Measurements from ENCODE around the gene TMEM200A. TPM values are rescaled to one million over a fixed set of nuclear protein-coding genes. Genes with fewer than 3 reads are reported as not detected.

TMEM200A gene
- total RNA-seq, 4 donors from 2014 or later: 2.5 to 8.7 (median 5.2) TPM

- no peaks in the 10 kb centered on the region for H3K4me1 ChIP-seq
- H3K4me3 ChIP-seq: no peak overlapping the region
- H3K27me3 ChIP-seq: no peaks in the 10 kb centered on the region
- no peaks in the 10 kb centered on the region for H3K9me3 ChIP-seq
- TF ChIP-seq POLR2A (IDR thresholded peaks at IDR 0.05): no peak
- TF ChIP-seq CTCF (IDR thresholded peaks at IDR 0.05): no peak
- no peak for DNase-seq
- no peaks in the 10 kb centered on the region for H3K36me3 ChIP-seq
- no peak overlapping the region for H3K27ac ChIP-seq
Measured at GRCh38 chr6:130389142-130389541, 23.3 kb downstream of the TMEM200A start.

- no peak for DNase-seq
- Histone ChIP-seq H3K36me3 (no peaks in the 10 kb centered on the region), H3K4me1 (no peaks in the 10 kb centered on the region), H3K4me3 (no peak overlapping the region), H3K27ac (no peak overlapping the region), H3K9me3 (no peaks in the 10 kb centered on the region), H3K27me3 (no peaks in the 10 kb centered on the region)
- TF ChIP-seq POLR2A (IDR thresholded peaks at IDR 0.05) (no peak), CTCF (IDR thresholded peaks at IDR 0.05) (no peak)
Measured at GRCh38 chr6:130390890-130391289, 25.1 kb downstream of the TMEM200A start.

GRCh38 chr6:130393306-130393705, 27.5 kb downstream of the TMEM200A start:
- no peak for TF ChIP-seq POLR2A (IDR thresholded peaks at IDR 0.05)
- TF ChIP-seq CTCF (IDR thresholded peaks at IDR 0.05): no peak
- H3K27ac ChIP-seq: no peak overlapping the region
- H3K4me1 ChIP-seq: no peaks in the 10 kb centered on the region

GRCh38 chr6:130394246-130394645, 28.4 kb downstream of the TMEM200A start:
- Histone ChIP-seq H3K4me3 (no peak overlapping the region), H3K36me3 (no peaks in the 10 kb centered on the region), H3K9me3 (no peaks in the 10 kb centered on the region), H3K27me3 (no peaks in the 10 kb centered on the region), H3K4me1 (no peaks in the 10 kb centered on the region), H3K27ac (no peak overlapping the region)
- TF ChIP-seq CTCF (IDR thresholded peaks at IDR 0.05) (no peak), POLR2A (IDR thresholded peaks at IDR 0.05) (no peak)
- DNase-seq: no peak

More at GRCh38 chr6:130393306-130393705, 27.5 kb downstream of the TMEM200A start:
- no peaks in the 10 kb centered on the region for H3K36me3 ChIP-seq
- no peak overlapping the region for H3K4me3 ChIP-seq
- no peaks in the 10 kb centered on the region for H3K9me3 ChIP-seq
- no peak for DNase-seq
- H3K27me3 ChIP-seq: no peaks in the 10 kb centered on the region

- H3K4me3 ChIP-seq: no peak overlapping the region
- H3K9me3 ChIP-seq: no peaks in the 10 kb centered on the region
- no peak for DNase-seq
- no peaks in the 10 kb centered on the region for H3K4me1 ChIP-seq
- H3K36me3 ChIP-seq: no peaks in the 10 kb centered on the region
- H3K27me3 ChIP-seq: no peaks in the 10 kb centered on the region
- TF ChIP-seq CTCF (IDR thresholded peaks at IDR 0.05) (no peak), POLR2A (IDR thresholded peaks at IDR 0.05) (no peak)
- no peak overlapping the region for H3K27ac ChIP-seq
Measured at GRCh38 chr6:130395164-130395563, 29.3 kb downstream of the TMEM200A start.

- TF ChIP-seq CTCF (IDR thresholded peaks at IDR 0.05) (no peak), POLR2A (IDR thresholded peaks at IDR 0.05) (no peak)
- Histone ChIP-seq H3K9me3 (no peaks in the 10 kb centered on the region), H3K4me1 (no peaks in the 10 kb centered on the region), H3K27me3 (no peaks in the 10 kb centered on the region), H3K36me3 (no peaks in the 10 kb centered on the region), H3K27ac (no peak overlapping the region), H3K4me3 (peak overlapping the region in 1 of 4 donors; percentile 5)
- no peak for DNase-seq
Measured at GRCh38 chr6:130396722-130397121, 30.9 kb downstream of the TMEM200A start.
